HG02678 (cell line): Measurements from ENCODE around the gene IQSEC3.
"Not testable (repeated sequence)": the region's sequence is repeated elsewhere in the genome, so short reads cannot be mapped to it uniquely, and the experiment has no call there.

ENCODE experiments used
- ATAC-seq: cut with Tn5 transposase; IDR thresholded peaks from one replicate; pipeline ENCODE4 v1.9.1; 2021; ENCODE audit warnings: mild to moderate bottlenecking, moderate library complexity; ENCODE audit not compliant: unreplicated experiment

IQSEC3 gene

GRCh38 chr12:52902-53734 is 13.4 kb upstream of the IQSEC3 start:
- ATAC-seq, result not testable (repeated sequence)

GRCh38 chr12:53735-54730 is 12.5 kb upstream of the IQSEC3 start:
- ATAC-seq, result no peak

GRCh38 chr12:54750-55535 is 11.6 kb upstream of the IQSEC3 start:
- no peak for ATAC-seq

GRCh38 chr12:56683-57346 is 9.8 kb upstream of the IQSEC3 start:
- no peak for ATAC-seq

- ATAC-seq, result no peak
Observed at GRCh38 chr12:57539-57938, 9.0 kb upstream of the IQSEC3 start.

- no peak for ATAC-seq
Observed at GRCh38 chr12:58832-59231, 7.7 kb upstream of the IQSEC3 start.

GRCh38 chr12:61845-62244 is 4.7 kb upstream of the IQSEC3 start:
- ATAC-seq, result not testable (repeated sequence)

GRCh38 chr12:65491-66063 is 990 bp upstream of the IQSEC3 start:
- not testable (repeated sequence) for ATAC-seq

GRCh38 chr12:66782-67504 is 376 bp downstream of the IQSEC3 start:
- peak; percentile 66 for ATAC-seq

- not testable (repeated sequence) for ATAC-seq
Observed at GRCh38 chr12:69677-70076, 3.1 kb downstream of the IQSEC3 start.

- ATAC-seq, result not testable (repeated sequence)
Observed at GRCh38 chr12:70541-70940, 4.0 kb downstream of the IQSEC3 start.

- ATAC-seq, result not testable (repeated sequence)
Observed at GRCh38 chr12:72018-72417, 5.5 kb downstream of the IQSEC3 start.

- not testable (repeated sequence) for ATAC-seq
Observed at GRCh38 chr12:74420-75190, 8.0 kb downstream of the IQSEC3 start.

GRCh38 chr12:75541-75940 is 9.0 kb downstream of the IQSEC3 start:
- ATAC-seq, result not testable (repeated sequence)

GRCh38 chr12:76102-76501 is 9.5 kb downstream of the IQSEC3 start:
- ATAC-seq, result not testable (repeated sequence)

- not testable (repeated sequence) for ATAC-seq
Observed at GRCh38 chr12:76551-76950, 10.0 kb downstream of the IQSEC3 start.

- not testable (repeated sequence) for ATAC-seq
Observed at GRCh38 chr12:77101-77719, 10.6 kb downstream of the IQSEC3 start.
